A673 (cell line): ENCODE measurements around the gene PPARA. TPM values are rescaled to one million over a fixed set of nuclear protein-coding genes. Genes with fewer than 3 reads are reported as not detected.
A peak's percentile ranks its signal among the peaks of the same experiment; 100 is the strongest.

Source experiments
- BruUV-seq: library from RNA; stranded (reverse); fragments of 400-500 nt; replicated peaks from 2 replicates; lab custom pipeline; 2021; lab: Mats Ljungman, UMichigan
- CTCF ChIA-PET: fragments of 300-600 bp; sonication (Branson Sonifier 250); formaldehyde crosslinking; loops from one replicate; lab custom pipeline; 2022; ENCODE audit warnings: antibody characterized with exemption; lab: Charles Lee
- POLR2A ChIA-PET: fragments of 300-600 bp; sonication (Branson Sonifier 250); formaldehyde crosslinking; loops from one replicate; lab custom pipeline; 2022; ENCODE audit warnings: antibody characterized with exemption; ENCODE audit not compliant: low non-redundant PET; lab: Charles Lee
- DNase-seq: peaks from one replicate; pipeline ENCODE4 v3.0.0-alpha.2; 2015; ENCODE audit warnings: low spot score
- H3K27ac ChIP-seq: fragments of 200-600 bp; sonication (generic); 2 replicates; pipeline ENCODE4 v1.5.1; 2016; ENCODE audit warnings: mixed run types, low read depth, mild to moderate bottlenecking, mixed read lengths, antibody characterized with exemption, low read length; ENCODE audit not compliant: poor library complexity, severe bottlenecking
- H3K27me3 ChIP-seq: fragments of 200-600 bp; sonication (generic); replicated peaks from 2 replicates; pipeline ENCODE4 v1.6.1; 2017; ENCODE audit warnings: mixed run types, low read depth, mild to moderate bottlenecking, mixed read lengths, antibody characterized with exemption, low read length; ENCODE audit not compliant: insufficient read depth, poor library complexity
- H3K36me3 ChIP-seq: fragments of 200-600 bp; sonication (generic); 2 replicates; pipeline ENCODE4 v1.6.1; 2016; ENCODE audit warnings: mixed run types, mild to moderate bottlenecking, mixed read lengths, antibody characterized with exemption, low read length; ENCODE audit not compliant: insufficient read depth, poor library complexity, severe bottlenecking
- H3K4me1 ChIP-seq: fragments of 200-600 bp; sonication (generic); 2 replicates; pipeline ENCODE4 v1.6.1; 2017; ENCODE audit warnings: mixed run types, mild to moderate bottlenecking, mixed read lengths, antibody characterized with exemption, low read length; ENCODE audit not compliant: insufficient read depth, poor library complexity, severe bottlenecking
- H3K4me3 ChIP-seq: fragments of 200-600 bp; sonication (generic); 2 replicates; pipeline ENCODE4 v1.5.1; 2016; ENCODE audit warnings: low read depth, mixed run types, mild to moderate bottlenecking, mixed read lengths, low read length; ENCODE audit not compliant: poor library complexity, severe bottlenecking
- H3K9me3 ChIP-seq: fragments of 200-600 bp; sonication (generic); 2 replicates; pipeline ENCODE4 v1.6.1; 2016; ENCODE audit warnings: mixed run types, low read depth, mild to moderate bottlenecking, mixed read lengths, antibody characterized with exemption, low read length; ENCODE audit not compliant: poor library complexity, severe bottlenecking
- EZH2 ChIP-seq: fragments of 200-600 bp; sonication (generic); IDR thresholded peaks from 2 replicates; pipeline ENCODE4 v1.6.1; 2017; ENCODE audit warnings: borderline replicate concordance, low read depth, mild to moderate bottlenecking, mixed read lengths, antibody characterized with exemption, low read length; ENCODE audit not compliant: poor library complexity, severe bottlenecking
- intact Hi-C: fragments of 100-400 bp; cut with micrococcal nuclease; formaldehyde crosslinking; loops from one replicate; pipeline ENCODE4 v1.10.0; 2022; ENCODE audit not compliant: unreplicated experiment
- total RNA-seq: library from RNA; stranded (reverse); gene quantifications from 2 replicates; pipeline ENCODE4 v1.2.3, GENCODE V29; 2021
- TF ChIP-seq, protein P1 (sequence below): fragments of 300-800, 200-600 bp; sonication (generic); conservative IDR thresholded peaks from 2 replicates; pipeline ENCODE4 v1.5.1; 2017; ENCODE audit warnings: low read depth, mild to moderate bottlenecking, antibody characterized with exemption, low read length, moderate library complexity, mixed read lengths

The PPARA gene
- total RNA-seq, 1 experiment from 2014 or later: 2.0 TPM

DNA sequence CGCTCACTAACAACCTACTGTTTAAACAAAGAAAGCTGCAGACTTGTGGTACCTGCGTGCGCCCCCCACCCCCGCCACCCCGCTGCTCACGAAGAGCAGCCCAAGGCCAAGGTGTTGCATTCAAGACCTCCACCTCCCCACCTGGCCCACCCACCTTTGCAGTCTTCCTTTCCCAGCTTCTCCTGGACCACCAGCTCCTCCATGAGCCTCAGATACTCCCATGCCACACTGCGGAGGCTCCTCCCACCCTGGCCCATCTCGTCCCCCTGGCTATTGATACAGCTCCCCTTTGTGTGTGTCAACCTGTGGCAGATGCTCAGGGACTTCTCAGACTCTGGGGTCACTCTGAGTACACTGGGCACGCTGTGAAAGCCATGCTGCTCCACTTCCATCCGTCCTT lies 95.9 kb downstream of the PPARA start:
- H3K36me3 ChIP-seq: peaks cover 3% of the 10 kb centered on the region
- no TSS peak for BruUV-seq
- POLR2A ChIA-PET: no interaction called here
- no peaks in the 10 kb centered on the region for H3K9me3 ChIP-seq
- H3K27me3 ChIP-seq: no peaks in the 10 kb centered on the region
- TF ChIP-seq, protein P1, sequence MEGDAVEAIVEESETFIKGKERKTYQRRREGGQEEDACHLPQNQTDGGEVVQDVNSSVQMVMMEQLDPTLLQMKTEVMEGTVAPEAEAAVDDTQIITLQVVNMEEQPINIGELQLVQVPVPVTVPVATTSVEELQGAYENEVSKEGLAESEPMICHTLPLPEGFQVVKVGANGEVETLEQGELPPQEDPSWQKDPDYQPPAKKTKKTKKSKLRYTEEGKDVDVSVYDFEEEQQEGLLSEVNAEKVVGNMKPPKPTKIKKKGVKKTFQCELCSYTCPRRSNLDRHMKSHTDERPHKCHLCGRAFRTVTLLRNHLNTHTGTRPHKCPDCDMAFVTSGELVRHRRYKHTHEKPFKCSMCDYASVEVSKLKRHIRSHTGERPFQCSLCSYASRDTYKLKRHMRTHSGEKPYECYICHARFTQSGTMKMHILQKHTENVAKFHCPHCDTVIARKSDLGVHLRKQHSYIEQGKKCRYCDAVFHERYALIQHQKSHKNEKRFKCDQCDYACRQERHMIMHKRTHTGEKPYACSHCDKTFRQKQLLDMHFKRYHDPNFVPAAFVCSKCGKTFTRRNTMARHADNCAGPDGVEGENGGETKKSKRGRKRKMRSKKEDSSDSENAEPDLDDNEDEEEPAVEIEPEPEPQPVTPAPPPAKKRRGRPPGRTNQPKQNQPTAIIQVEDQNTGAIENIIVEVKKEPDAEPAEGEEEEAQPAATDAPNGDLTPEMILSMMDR: no peak
- no peak for TF ChIP-seq EZH2
- intact Hi-C loops: no loop called here
- H3K4me1 ChIP-seq: peaks cover 11% of the 10 kb centered on the region
- H3K4me3 ChIP-seq: no peak overlapping the region
- DNase-seq: no peak
- no peak overlapping the region for H3K27ac ChIP-seq
- CTCF ChIA-PET: no interaction called here

DNA sequence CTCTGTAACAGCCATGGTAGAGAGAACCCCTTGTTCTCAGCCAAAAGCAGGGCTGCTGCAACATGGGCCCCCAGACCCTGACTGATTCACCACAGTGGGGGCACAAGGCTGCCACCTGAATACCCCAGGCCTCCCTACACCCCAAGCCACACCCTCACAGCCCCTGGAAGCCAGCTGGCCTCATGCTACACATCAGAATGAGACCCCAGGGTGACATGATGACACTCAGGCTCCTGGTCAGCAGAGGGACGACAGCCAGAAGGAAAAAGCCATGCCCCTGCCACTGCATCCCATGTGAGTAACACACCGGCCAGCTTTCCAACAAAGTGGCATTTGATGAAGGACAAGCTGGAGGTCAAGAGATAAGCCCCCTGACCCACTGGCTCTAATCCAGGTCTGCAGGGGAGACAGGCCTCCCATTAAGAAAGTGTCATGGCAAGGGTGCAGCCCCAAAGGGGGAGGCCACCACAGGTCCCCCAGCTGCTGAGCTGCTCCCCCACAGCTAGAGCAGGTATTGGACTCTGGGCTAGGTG lies 97.2 kb downstream of the PPARA start:
- ChIA-PET POLR2A (no interaction called here), CTCF (no interaction called here)
- Histone ChIP-seq H3K27me3 (no peaks in the 10 kb centered on the region), H3K27ac (no peak overlapping the region), H3K4me1 (peaks cover 17% of the 10 kb centered on the region), H3K4me3 (no peak overlapping the region), H3K36me3 (peaks cover 3% of the 10 kb centered on the region), H3K9me3 (no peaks in the 10 kb centered on the region)
- DNase-seq: no peak
- TF ChIP-seq, protein P1: no peak
- intact Hi-C loops: no loop called here
- no TSS peak for BruUV-seq

DNA sequence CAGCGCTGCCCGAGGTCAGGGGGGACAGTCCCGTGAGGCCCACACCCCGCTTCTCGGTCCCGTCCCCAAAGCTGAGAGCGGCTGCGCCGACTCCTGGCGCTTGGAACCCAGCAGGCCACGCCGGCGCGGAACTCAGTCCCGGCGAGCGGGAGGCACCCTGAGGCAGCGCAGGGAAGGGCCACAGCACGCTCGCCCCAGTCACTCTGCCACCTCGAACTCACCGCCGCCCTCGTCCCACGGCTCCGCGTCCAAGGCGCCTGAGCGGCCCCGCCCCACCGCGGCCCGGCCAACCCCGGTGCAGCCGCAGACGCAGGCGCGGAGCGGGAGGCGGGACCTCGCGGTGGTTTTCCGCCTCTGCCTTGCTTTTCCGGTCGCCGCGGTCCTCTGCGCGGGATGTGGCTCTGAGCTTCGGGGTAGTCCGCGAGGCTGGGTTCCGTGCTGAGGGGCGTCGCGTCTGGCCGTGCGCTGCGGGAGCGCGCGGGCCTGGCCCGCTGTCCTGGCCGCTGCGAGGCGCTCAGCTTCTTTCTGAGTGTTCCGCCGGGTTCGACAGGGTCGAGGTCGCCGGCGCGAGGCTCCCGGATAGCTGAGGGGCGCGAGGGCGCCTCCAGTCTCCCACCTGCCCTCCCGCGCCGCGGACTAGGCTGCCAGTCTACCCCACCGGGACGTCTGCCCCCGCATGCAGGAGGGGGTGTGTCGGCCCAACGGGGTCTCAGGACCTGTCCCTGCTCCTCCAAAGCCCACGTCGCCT lies 99.9 kb downstream of the PPARA start, which contains the start of gene CDPF1:
CDPF1 (minus strand) TSS at position 259 of the 748 bp plus-strand sequence. CDS start 2,009 bp downstream, outside the sequence.
- no peaks in the 10 kb centered on the region for H3K9me3 ChIP-seq
- peak within 1 kb of the TSS; percentile 93 for H3K4me3 ChIP-seq
- TF ChIP-seq, protein P1: no peak
- no peak for TF ChIP-seq EZH2
- peak; percentile 92 for DNase-seq
- ChIA-PET POLR2A (no interaction called here), CTCF (interaction anchor here (0.5 to 1.5 kb wide), 2 partner anchors 128 to 134 kb away, joined by 5 read pairs; no protein-coding TSS in a partner anchor)
- H3K27ac ChIP-seq: peak within 1 kb of the TSS; percentile 91
- no peaks in the 10 kb centered on the region for H3K27me3 ChIP-seq
- intact Hi-C loops: loop anchor here (2.0 kb wide), 1 partner anchor 47 kb away; the partner anchor contains the start of gene GTSE1
- no peaks in the 10 kb centered on the region for H3K36me3 ChIP-seq
- no TSS peak for BruUV-seq
- H3K4me1 ChIP-seq: peaks cover 17% of the 10 kb centered on the region
